Brain microvascular endothelial cell (primary cell): Measurements from ENCODE around the gene ZNF569.
"Not testable (repeated sequence)": the region's sequence is repeated elsewhere in the genome, so short reads cannot be mapped to it uniquely, and the experiment has no call there.

Experiments used
- DNase-seq: peaks from one replicate; pipeline ENCODE4 v3.0.0-alpha.2; 2020
- H3K27ac ChIP-seq: fragments of 250-450 bp; sonication (Bioruptor Pico); 2 replicates; pipeline ENCODE4 v1.5.1; 2020; ENCODE audit warnings: mild to moderate bottlenecking, moderate library complexity
- H3K27me3 ChIP-seq: fragments of 250-450 bp; sonication (Bioruptor Pico); replicated peaks from 2 replicates; pipeline ENCODE4 v1.5.1; 2020; ENCODE audit warnings: mild to moderate bottlenecking
- H3K36me3 ChIP-seq: fragments of 250-450 bp; sonication (Bioruptor Pico); replicated peaks from 2 replicates; pipeline ENCODE4 v1.5.1; 2020; ENCODE audit warnings: mild to moderate bottlenecking
- H3K4me3 ChIP-seq: 2 replicates; pipeline ENCODE4 v1.5.1; 2011; ENCODE audit warnings: low read depth, mild to moderate bottlenecking, control low read depth, low read length, moderate library complexity
- CTCF ChIP-seq: IDR thresholded peaks from 2 replicates; pipeline ENCODE4 v1.5.1; 2011; ENCODE audit warnings: low read depth, mild to moderate bottlenecking, moderate library complexity, low read length, control low read depth, inconsistent platforms; ENCODE audit errors: missing control alignments
- in situ Hi-C: cut with HindIII; loops from 2 replicates; pipeline ENCODE4 v1.10.0; 2017; ENCODE audit warnings: low sequenced_read_pairs, low pct_ligation_motif_present

ZNF569 gene

GRCh38 chr19:37370880-37371661, 96.2 kb downstream of the ZNF569 start, which contains the start of gene ZNF527:
Gene ZNF527 (plus strand): TSS chr19:37371099. CDS start chr19:37374199, 3,100 bp downstream.
- peak within 1 kb of the TSS; percentile 85 for H3K4me3 ChIP-seq
- peak; percentile 98 for DNase-seq
- no peak for TF ChIP-seq CTCF
- peak within 1 kb of the TSS; percentile 22 for H3K27ac ChIP-seq
- H3K36me3 ChIP-seq = peaks cover 6% of the 10 kb centered on the region
- in situ Hi-C loops = no loop called here
- H3K27me3 ChIP-seq = no peaks in the 10 kb centered on the region

- Histone ChIP-seq H3K4me3 (peak overlapping the region; percentile 85), H3K27ac (peak overlapping the region; percentile 15)
- DNase-seq, in situ Hi-C loops, H3K36me3 ChIP-seq, H3K27me3 ChIP-seq: not testable (repeated sequence)
Measured at GRCh38 chr19:37370386-37370879, 96.8 kb downstream of the ZNF569 start.

- Histone ChIP-seq H3K27me3 (no peaks in the 10 kb centered on the region), H3K27ac (no peak overlapping the region), H3K36me3 (peaks cover 21% of the 10 kb centered on the region), H3K4me3 (no peak overlapping the region)
- no peak for DNase-seq
- peak; percentile 34 for TF ChIP-seq CTCF
- in situ Hi-C loops = no loop called here
Measured at GRCh38 chr19:37362733-37363132, 104.5 kb downstream of the ZNF569 start.

DNA sequence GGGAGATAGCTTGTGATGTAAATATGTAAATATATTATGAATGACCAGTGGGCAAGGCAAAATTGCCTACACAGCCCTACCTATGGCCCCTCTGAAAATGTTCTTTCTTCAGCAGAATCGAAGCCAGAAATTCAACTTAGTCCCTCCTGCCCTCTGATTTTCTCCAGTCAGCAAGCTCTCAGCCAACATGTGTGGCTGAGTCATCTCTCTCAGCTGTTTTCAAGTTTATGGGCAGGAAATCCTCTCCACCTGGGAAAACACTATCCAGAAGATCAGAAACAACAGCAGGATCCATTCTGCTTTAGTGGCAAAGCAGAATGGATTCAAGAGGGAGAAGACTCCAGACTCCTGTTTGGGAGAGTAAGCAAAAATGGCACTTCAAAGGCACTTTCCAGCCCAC, 105.2 kb downstream of the ZNF569 start:
- H3K36me3 ChIP-seq = peaks cover 21% of the 10 kb centered on the region
- in situ Hi-C loops = no loop called here
- H3K27ac ChIP-seq = no peak overlapping the region
- no peak overlapping the region for H3K4me3 ChIP-seq
- TF ChIP-seq CTCF = no peak
- H3K27me3 ChIP-seq = no peaks in the 10 kb centered on the region
- DNase-seq = peak; percentile 14
